K562 (cell line): ENCODE measurements around the gene AMT. TPM values are rescaled to one million over a fixed set of nuclear protein-coding genes. Genes with fewer than 3 reads are reported as not detected.

ENCODE experiments used
- CBX3 ChIP-seq, 2 experiments: IDR thresholded peaks; 1 replicate in 1 of 2; 2 replicates in 1 of 2; pipeline ENCODE4 v1.6.1; 2012; ENCODE audit warnings: inconsistent platforms in 2 of 2, low read length in 2 of 2, borderline replicate concordance in 1 of 2, control low read depth in 1 of 2
- CHD2 ChIP-seq: IDR thresholded peaks from 2 replicates; pipeline ENCODE4 v1.6.1; 2011; ENCODE audit warnings: low read depth, low read length
- ETV6 ChIP-seq, 3 experiments: fragments of 150-350 bp in 1 of 3; sonication (generic) in 1 of 3; formaldehyde crosslinking in 1 of 3; IDR thresholded peaks; 2 replicates each; pipeline versions ENCODE4 v1.6.1 to v1.8.0; 2014 to 2022; ENCODE audit warnings: borderline replicate concordance in 2 of 3, low read depth in 2 of 3, antibody characterized with exemption in 1 of 3, low read length in 1 of 3, mild to moderate bottlenecking in 1 of 3, missing genetic modification reagents in 1 of 3
- NR2C2 ChIP-seq, 2 experiments: fragments of 200-800 bp in 1 of 2; sonication (Bioruptor generic) in 1 of 2; sonication (generic) in 1 of 2; formaldehyde crosslinking in 1 of 2; IDR thresholded peaks; 2 replicates each; pipeline versions ENCODE4 v1.6.1 to v1.8.0; 2016 to 2022; ENCODE audit warnings: mild to moderate bottlenecking in 1 of 2, missing compliant biosample characterization in 1 of 2, missing genetic modification characterization in 1 of 2, missing genetic modification reagents in 1 of 2
- PHF8 ChIP-seq: fragments of 200-600 bp; sonication (generic); IDR thresholded peaks from 2 replicates; pipeline ENCODE4 v1.6.1; 2012; ENCODE audit warnings: mixed run types, mild to moderate bottlenecking, inconsistent platforms, low read length, moderate library complexity, borderline replicate concordance
- SIN3A ChIP-seq, 2 experiments: fragments of 150-350 bp in 1 of 2; IDR thresholded peaks; 2 replicates each; pipeline ENCODE4 v1.6.1; 2011 to 2016; ENCODE audit warnings: borderline replicate concordance in 2 of 2, low read depth in 2 of 2, low read length in 2 of 2, mild to moderate bottlenecking in 2 of 2, moderate library complexity in 2 of 2; ENCODE audit not compliant: control insufficient read depth in 1 of 2
- UBTF ChIP-seq, 2 experiments: IDR thresholded peaks; 2 replicates each; pipeline ENCODE4 v1.6.1; 2012; ENCODE audit warnings: improper control_type of control experiment in 2 of 2, low read depth in 2 of 2, low read length in 2 of 2, borderline replicate concordance in 1 of 2
- ZBTB7A ChIP-seq: IDR thresholded peaks from 2 replicates; pipeline ENCODE4 v1.6.1; 2011; ENCODE audit warnings: low read depth, mild to moderate bottlenecking, low read length, moderate library complexity, borderline replicate concordance; ENCODE audit not compliant: control insufficient read depth
- ZNF384 ChIP-seq: IDR thresholded peaks from 2 replicates; pipeline ENCODE4 v1.6.1; 2012; ENCODE audit warnings: low read depth, low read length, improper control_type of control experiment
- polyA plus RNA-seq, 8 experiments: library from polyadenylated mRNA; depleted of rRNA in 4 of 8; stranded (reverse) in 5 of 8; unstranded in 3 of 8; fragments of >200 nt; fragmentation: Nextera tagmentation in 2 of 8; fragmentation: Illumina TruSeq in 1 of 8; extraction: Ambion mirVana in 2 of 8; extraction: Trizol in 1 of 8; gene quantifications; 2 replicates each; pipeline versions ENCODE4 v1.2.1 to v1.2.3, GENCODE V29; 2011 to 2014; ENCODE audit warnings: inconsistent platforms in 1 of 8, missing spikeins in 1 of 8
- total RNA-seq, 7 experiments: library from RNA; depleted of rRNA in 6 of 7; stranded (reverse); fragments of >200 nt in 6 of 7; fragmentation: Illumina TruSeq in 2 of 7; extraction: Trizol in 2 of 7; gene quantifications; 2 replicates each; pipeline versions ENCODE4 v1.2.1 to v1.2.3, GENCODE V29; 2011 to 2021; ENCODE audit warnings: low replicate concordance in 1 of 7

The AMT gene
- total and polyA plus RNA-seq, 9 of the 15 experiments (the other 6 are each of a cell fraction or from before 2014, with no cell fraction given), result 0.14 to 2.1 (median 0.52) TPM

GRCh38 chr3:49411535-49411967 is 10.7 kb downstream of the AMT start (continued):
- TF ChIP-seq UBTF (IDR thresholded peaks at IDR 0.05; ENCODE audit: borderline replicate concordance in 1 of 2, low read depth in 2 of 2, low read length in 2 of 2) (peak; percentile 65 to 78; a peak in 2 of 4 replicates), ETV6 (IDR thresholded peaks at IDR 0.05; ENCODE audit: borderline replicate concordance in 1 of 2, low read depth in 2 of 2, low read length in 1 of 2) (no peak), ETV6 (CRISPR knock-in tag; IDR thresholded peaks at IDR 0.05; ENCODE audit: borderline replicate concordance) (peak; percentile 40; the same call in 1 of the 2 replicates), SIN3A (IDR thresholded peaks at IDR 0.05; ENCODE audit: borderline replicate concordance in 2 of 2, control insufficient read depth in 1 of 2, low read depth in 2 of 2, low read length in 2 of 2) (peak; percentile 32 to 71; a peak in 1 of 4 replicates), CHD2 (peak; percentile 50; the same call in 1 of the 2 replicates), CBX3 (IDR thresholded peaks at IDR 0.05; ENCODE audit: borderline replicate concordance in 1 of 2, low read length in 2 of 2) (0 out of 3 replicates have a peak, but pooled peaks of 1 of the 2 experiments have one; percentile 13), NR2C2 (CRISPR knock-in tag; IDR thresholded peaks at IDR 0.05) (peak; percentile 78), NR2C2 (tag; IDR thresholded peaks at IDR 0.05) (peak; percentile 98), ZBTB7A (peak; percentile 63; the same call in 1 of the 2 replicates), PHF8 (peak; percentile 62; the same call in 1 of the 2 replicates), ZNF384 (no peak)
